Erythroblast (primary cell): ENCODE results near the gene HOXC10.

Experiments
- DNase-seq, 2 experiments: peaks; one replicate each; lab custom pipeline; 2025; lab: John Stamatoyannopoulos, UW
- GATA1 ChIP-seq: IDR thresholded peaks from 2 replicates; pipeline ENCODE4 v1.6.1; 2011; ENCODE audit warnings: low read depth, mild to moderate bottlenecking, control low read depth, low read length, moderate library complexity
- POLR2A ChIP-seq: IDR thresholded peaks from 2 replicates; pipeline ENCODE4 v1.6.1; 2011; ENCODE audit warnings: mild to moderate bottlenecking, low read length

The HOXC10 gene

GRCh38 chr12:54022960-54023884 is 38.3 kb downstream of the HOXC10 start:
- no peak for DNase-seq
- TF ChIP-seq POLR2A = no peak
- TF ChIP-seq GATA1 = no peak

- TF ChIP-seq GATA1 = no peak
- TF ChIP-seq POLR2A = no peak
- DNase-seq = no peak
These were observed 39.2 kb downstream of the HOXC10 start for GRCh38 chr12:54024127-54024526.

- TF ChIP-seq GATA1 = no peak
- no peak for TF ChIP-seq POLR2A
- DNase-seq = no peak
These were observed 39.8 kb downstream of the HOXC10 start for GRCh38 chr12:54024581-54025305.

- TF ChIP-seq GATA1 = no peak
- no peak for TF ChIP-seq POLR2A
- DNase-seq = no peak
These were observed 40.8 kb downstream of the HOXC10 start for GRCh38 chr12:54025499-54026405.

- no peak for DNase-seq
- no peak for TF ChIP-seq GATA1
- TF ChIP-seq POLR2A = no peak
These were observed 41.9 kb downstream of the HOXC10 start for GRCh38 chr12:54026640-54027441.

- no peak for DNase-seq
- TF ChIP-seq GATA1 (no peak), POLR2A (no peak)
These were observed 42.5 kb downstream of the HOXC10 start for GRCh38 chr12:54027442-54027786.

- DNase-seq = no peak
- TF ChIP-seq POLR2A = no peak
- TF ChIP-seq GATA1 = no peak
These were observed 43.6 kb downstream of the HOXC10 start, which contains the start of gene HOXC6 for GRCh38 chr12:54028314-54029201. TSS of gene HOXC6 (plus strand) at chr12:54028440. CDS start at chr12:54028522, 82 bp downstream.

- TF ChIP-seq GATA1 (no peak), POLR2A (no peak)
- no peak for DNase-seq
These were observed 44.8 kb downstream of the HOXC10 start for GRCh38 chr12:54029529-54030441.

- TF ChIP-seq POLR2A (no peak), GATA1 (no peak)
- DNase-seq = no peak
These were observed 45.5 kb downstream of the HOXC10 start for GRCh38 chr12:54030442-54030801.

GRCh38 chr12:54030889-54031471 is 46.0 kb downstream of the HOXC10 start:
- TF ChIP-seq POLR2A = no peak
- TF ChIP-seq GATA1 = no peak
- DNase-seq = no peak

- no peak for TF ChIP-seq GATA1
- TF ChIP-seq POLR2A = no peak
- DNase-seq = no peak
These were observed 46.5 kb downstream of the HOXC10 start for GRCh38 chr12:54031480-54031879.
